CMK (cell line): ENCODE data around the gene PDLIM5.
A peak's percentile ranks its signal among the peaks of the same experiment; 100 is the strongest.
"Not testable (repeated sequence)": the region's sequence is repeated elsewhere in the genome, so short reads cannot be mapped to it uniquely, and the experiment has no call there.

Experiments
- DNase-seq: peaks from one replicate; pipeline ENCODE4 v3.0.0-alpha.2; 2010; ENCODE audit warnings: low read depth

The PDLIM5 gene

GRCh38 chr4:94598758-94599157 is 147.0 kb downstream of the PDLIM5 start:
- DNase-seq: no peak

DNA sequence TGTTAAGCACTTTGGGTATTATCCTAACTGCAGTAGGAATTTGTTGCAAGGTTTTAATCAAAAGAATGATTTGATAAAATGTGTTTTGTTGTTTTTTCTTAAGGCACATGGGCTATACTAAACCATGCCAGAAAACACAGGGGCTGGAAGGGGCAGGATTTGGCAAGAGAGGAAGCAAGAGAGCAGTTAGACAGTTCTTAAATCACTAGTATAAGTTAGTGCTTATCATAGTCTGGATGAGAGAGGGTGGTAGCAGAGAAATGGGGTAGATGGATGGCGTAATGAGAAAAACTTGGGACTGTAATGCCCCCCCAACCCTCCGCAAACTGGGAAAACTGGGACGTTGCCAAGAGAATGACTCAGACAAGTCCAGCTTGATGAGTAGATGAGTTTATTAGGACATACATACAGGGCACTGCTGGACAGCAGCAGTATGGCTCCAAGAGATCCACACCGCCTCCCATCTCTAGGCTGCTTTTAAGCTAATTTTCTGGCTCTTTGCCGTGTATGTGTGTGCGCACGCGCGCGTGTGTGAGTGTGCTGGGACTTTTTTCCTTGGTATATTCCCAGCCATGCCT is 151.5 kb downstream of the PDLIM5 start:
- DNase-seq: no peak

DNA sequence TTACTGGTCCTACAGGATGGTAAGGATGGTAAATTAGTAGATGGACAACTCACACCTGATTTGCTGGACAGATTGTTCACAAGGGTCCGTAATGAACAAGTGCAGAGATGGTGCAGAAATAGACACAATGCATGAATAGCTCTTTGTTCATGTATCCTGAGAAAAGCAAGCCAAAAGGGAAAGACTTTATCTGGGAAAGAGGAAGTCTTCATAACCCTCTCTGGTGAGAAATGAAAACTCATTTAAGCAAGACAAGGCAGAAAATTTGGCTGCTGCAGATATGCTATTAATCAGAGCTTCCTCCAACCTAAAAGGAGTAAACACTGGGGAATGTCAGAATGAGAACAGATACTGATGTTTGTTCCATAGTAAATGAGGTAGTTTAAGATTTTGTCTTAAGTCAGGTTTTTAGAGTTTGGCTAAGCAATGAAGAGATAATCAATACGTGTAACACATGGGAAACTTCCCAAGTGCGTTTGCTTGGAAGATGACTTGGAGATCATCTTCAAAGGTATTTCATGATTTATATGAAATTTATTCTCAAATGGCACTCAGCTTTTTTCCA is 153.6 kb downstream of the PDLIM5 start:
- no peak for DNase-seq

GRCh38 chr4:94610145-94610544 is 158.4 kb downstream of the PDLIM5 start:
- no peak for DNase-seq

GRCh38 chr4:94613248-94613647 is 161.5 kb downstream of the PDLIM5 start:
- DNase-seq: no peak

GRCh38 chr4:94615451-94615850 is 163.7 kb downstream of the PDLIM5 start:
- DNase-seq: no peak

DNA sequence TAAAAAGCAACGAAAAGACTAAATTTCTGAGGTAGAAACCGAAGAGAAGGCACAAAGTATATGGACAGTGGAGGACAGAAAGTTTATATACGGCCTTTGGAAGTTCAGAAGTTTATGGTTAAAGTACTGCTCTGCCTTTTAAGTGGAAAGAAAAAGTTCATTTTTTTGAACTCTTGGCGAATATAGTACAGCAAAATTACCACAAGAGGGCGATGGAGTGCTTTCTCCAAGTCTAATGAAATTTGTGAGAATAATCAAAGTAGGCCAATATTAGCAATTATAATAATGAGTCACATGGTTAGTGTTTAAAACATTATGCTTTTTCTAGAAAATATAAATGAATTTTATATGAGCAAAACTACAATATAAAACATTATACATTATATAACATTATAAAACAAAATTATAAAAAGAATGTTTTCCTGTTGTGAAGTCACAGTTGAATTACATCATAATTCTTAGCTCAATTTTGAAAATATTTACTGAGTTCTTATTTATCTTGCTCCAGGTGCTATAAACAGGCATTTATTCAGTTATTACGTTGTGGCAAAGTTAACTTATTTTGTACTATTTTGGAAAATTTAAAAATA is 169.8 kb downstream of the PDLIM5 start:
- DNase-seq: peak; percentile 20

DNA sequence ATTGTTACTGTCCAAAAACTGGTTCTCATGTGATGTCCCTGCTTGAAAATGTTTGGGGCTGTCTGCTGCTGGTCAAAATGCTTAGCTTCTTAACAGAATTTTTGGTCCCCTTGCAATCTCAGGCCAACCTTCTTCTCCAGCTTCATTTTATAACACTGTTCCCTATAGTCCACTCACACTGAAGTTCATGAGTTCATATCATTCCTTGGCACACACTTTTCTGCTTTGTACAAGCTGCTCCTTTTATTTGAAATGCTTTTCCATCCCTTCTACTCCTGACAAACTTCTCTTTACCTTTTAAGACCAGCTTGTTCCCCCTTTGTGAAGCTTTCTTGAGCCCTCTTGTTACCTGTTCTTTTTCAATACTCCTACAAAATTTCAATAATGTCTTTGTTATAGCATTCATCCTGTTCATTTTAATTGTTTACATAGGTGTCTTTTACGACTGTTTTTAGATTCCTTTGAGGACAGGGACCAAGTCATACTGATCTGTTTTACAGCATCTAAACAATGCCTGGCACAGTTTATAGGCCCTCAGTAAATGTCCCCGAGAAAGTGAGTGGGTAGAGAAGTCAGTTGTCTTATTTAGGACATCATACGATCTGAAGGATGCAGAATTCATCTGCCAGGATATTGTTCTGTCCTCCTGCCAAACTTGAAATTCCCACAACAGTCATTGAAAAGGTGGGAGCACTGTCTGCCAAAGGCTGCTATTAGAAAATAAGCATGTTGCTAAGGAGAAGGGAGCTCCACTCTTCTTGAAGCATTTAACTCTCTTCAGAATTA is 171.6 kb downstream of the PDLIM5 start:
- DNase-seq: no peak

GRCh38 chr4:94626942-94627341 is 175.2 kb downstream of the PDLIM5 start:
- DNase-seq: no peak

GRCh38 chr4:94629058-94629457 is 177.3 kb downstream of the PDLIM5 start:
- DNase-seq: not testable (repeated sequence)

- no peak for DNase-seq
Measured at GRCh38 chr4:94629837-94630236, 178.1 kb downstream of the PDLIM5 start.

GRCh38 chr4:94634271-94634670 is 182.5 kb downstream of the PDLIM5 start:
- no peak for DNase-seq

DNA sequence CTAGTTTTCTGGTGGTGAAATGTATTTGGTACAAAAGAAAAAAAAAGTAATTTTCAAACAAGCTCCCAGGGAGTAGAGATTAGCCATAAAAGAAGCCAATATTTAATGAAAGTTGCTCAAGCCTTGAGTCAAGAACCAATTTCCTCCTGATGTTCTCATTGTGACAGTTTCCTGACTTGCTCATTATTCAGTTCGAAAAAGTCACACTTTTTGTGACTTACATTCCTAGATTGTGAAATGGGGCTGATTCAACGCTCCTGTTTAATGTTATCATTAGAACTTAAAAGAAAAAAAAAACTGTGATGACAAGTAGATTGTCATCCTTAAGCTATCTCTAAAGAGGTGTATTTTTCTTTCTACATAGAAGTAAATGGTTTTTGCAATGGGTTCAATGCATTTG is 183.4 kb downstream of the PDLIM5 start:
- DNase-seq: no peak

- DNase-seq: no peak
Measured at GRCh38 chr4:94636004-94636403, 184.3 kb downstream of the PDLIM5 start.

- DNase-seq: no peak
Measured at GRCh38 chr4:94639298-94639697, 187.6 kb downstream of the PDLIM5 start.

- DNase-seq: no peak
Measured at GRCh38 chr4:94640151-94640550, 188.4 kb downstream of the PDLIM5 start.

GRCh38 chr4:94641702-94642560 is 190.2 kb downstream of the PDLIM5 start:
- no peak for DNase-seq

DNA sequence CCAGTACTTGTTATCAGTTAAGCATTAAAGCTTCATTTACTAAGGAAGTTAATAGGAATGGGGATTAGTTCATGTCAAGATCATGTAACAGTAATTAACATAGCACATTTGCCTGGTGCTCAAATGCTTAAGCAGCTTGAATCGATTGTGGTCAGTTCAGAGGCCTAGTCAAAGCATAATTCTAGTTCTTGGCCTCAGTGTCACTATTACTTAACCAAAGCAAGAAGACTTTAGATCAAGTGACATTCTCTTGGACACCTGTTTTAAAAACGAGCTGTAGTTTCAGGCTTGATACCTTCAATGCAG is 190.8 kb downstream of the PDLIM5 start:
- DNase-seq: no peak

GRCh38 chr4:94648699-94649098 is 197.0 kb downstream of the PDLIM5 start:
- no peak for DNase-seq

DNA sequence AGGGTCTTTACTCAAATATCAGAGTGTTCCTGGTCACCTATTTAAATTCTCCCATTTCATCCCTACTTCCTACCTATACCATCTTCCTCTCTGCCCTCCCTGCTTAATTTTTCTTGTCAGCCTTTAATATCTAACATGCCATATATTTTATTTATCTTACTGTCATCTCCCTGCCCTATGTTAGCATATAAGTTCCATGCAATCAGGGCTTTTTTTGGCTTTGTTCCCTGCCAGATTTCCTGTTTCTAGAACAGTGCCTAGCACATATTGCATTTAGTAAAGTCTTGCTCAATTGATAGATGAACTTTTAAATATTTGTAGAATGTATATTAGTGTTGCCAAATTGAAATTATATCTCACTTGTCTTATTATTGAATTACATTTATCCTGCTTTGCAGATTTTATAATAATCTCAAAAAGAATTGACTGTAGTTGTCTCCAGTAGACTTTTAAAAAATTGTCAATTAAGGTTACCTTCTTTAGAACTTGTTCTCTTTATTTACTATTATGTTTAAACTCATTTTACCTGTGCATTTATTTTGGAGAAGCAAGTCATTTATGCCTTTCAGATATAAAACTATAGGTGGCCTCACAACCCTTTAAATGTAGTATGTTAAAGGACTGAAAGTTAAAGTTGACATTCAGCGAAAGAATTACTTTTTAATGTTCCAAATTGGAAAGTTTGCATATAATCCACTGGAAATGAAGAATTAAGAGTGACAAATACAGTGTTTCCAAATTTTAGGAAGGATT is 197.8 kb downstream of the PDLIM5 start:
- no peak for DNase-seq

DNA sequence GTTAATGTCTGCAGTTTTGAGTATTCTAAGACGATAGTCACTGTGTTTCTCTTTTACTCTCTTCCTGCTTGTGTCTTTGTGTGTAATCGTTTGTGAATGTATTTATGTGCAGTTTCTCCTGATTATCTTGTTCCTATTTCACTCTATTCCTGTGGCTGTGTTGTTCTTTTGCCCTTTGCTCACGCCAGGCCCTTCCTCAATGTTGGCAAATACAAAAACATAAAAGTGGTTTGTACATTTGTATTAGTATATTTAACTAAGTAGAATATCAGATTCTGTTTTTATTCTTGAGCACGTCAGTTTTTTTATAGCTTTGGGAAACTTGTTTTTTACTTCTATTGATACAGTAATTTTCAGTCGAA is 198.4 kb downstream of the PDLIM5 start:
- DNase-seq: no peak

- DNase-seq: no peak
Measured at GRCh38 chr4:94650690-94651089, 198.9 kb downstream of the PDLIM5 start.
